D341Med (cell line): ENCODE data around the gene LST1.

Source experiments
- DNase-seq: peaks from one replicate; pipeline ENCODE4 v3.0.0; 2012; ENCODE audit warnings: low spot score

LST1 gene

DNA sequence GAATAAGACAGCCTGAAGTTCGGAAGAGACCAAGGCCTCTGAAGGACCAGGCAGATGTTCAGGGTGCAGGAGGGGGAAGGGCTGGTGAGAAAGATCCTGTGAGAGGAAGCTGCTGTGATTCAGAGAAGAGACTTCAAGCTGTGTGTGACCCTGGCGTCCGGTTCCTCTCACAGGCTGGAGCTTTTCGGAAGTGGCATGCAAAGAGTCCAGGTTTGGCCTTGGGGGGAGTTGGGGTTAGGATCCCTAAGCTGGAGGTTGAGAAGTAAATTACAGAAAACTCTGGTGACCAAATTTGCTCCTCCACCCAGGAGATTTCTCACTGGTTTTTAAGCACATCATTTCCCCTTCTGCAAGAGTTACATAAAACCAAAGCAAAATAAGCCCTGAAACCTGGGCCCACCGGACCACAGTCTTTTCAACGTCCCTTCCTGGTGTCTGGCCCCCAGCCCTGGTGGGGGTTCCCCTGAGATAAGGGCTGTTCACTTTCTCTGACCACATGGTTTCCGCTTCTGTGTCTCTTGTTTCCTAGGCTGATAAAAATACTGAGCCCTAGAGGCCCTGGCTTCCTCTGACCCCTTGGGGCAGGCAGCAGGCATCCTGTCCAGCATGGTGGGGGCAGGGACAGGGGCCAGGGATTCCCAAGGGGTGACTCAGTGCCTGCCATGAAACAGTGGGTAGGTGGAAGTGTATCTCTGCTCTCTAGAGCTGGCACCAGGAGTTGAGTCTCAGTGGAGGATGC, 25.9 kb upstream of the LST1 start:
- DNase-seq = no peak

- DNase-seq = no peak
These were observed 25.4 kb upstream of the LST1 start for GRCh38 chr6:31560697-31561058.

DNA sequence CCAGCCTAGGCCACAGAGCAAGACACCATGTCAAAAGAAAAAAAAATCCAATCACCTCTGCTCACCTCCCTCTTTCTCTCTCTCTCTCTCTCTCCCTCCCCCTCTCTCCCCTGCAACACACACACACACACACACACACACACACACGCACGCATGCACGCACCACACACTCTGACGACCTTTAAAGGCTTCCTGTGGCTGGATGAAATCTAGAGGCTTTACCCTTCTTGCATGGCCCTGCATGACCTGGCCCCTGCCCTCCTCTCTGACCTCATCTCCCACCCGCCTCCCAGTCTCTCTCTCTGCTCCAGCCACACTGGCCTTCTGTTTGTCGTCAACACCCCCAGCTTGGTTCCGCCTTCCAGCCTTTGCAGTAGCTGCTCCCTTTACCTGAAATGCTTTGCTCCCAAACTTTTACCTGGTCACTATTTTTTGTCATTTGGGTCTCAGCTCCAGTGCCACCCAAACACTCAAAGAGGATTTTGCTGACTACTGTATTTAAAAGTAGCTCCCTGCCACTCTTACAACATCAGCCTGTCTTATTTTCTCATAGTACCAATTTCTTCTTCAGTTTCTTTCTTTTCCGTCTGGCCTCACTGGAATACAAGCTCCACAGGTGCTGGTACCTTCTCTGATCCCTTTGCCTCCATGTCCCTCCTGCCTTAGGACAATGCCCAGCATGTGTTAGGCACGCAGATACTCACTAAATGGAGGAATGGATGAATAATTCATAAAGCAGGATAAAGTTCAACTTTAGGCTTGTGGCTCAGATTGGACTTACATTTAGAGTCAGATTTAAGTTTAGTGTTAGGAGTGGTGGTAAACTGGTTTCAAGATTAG, 18.3 kb upstream of the LST1 start:
- no peak for DNase-seq

- no peak for DNase-seq
These were observed 17.5 kb upstream of the LST1 start for GRCh38 chr6:31568537-31568961.

DNA sequence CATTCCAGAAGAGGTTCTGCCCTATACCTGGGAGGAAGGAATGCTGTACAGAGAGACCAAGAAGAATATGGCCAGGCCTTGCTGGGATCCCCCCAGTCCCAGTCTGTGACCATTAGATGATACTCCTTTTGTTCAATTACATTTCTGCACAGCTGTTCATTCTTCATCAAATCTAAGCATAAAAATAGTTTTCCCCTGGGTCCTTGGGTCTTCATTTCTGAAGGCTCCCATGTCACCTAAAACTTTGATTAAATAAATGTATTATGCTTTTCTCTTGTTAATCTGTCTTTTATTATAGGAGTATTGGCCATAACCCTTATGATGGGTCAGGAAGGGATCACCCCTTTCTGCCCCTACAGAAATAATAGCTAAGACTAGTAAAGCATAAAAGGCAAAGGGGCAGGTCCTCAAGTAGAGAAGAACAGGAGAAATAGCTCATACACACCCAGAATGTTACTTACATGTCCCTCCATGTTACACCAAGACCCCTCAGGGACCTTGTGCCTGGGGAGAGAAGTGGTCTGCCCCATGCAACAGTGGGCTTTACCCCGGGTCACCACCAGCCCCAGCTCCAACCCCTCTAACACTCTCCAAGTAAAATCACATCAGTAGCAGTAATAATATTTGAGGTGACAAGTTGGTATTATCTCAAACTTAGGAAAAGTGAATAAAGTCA, 16.1 kb upstream of the LST1 start:
- DNase-seq = no peak

DNA sequence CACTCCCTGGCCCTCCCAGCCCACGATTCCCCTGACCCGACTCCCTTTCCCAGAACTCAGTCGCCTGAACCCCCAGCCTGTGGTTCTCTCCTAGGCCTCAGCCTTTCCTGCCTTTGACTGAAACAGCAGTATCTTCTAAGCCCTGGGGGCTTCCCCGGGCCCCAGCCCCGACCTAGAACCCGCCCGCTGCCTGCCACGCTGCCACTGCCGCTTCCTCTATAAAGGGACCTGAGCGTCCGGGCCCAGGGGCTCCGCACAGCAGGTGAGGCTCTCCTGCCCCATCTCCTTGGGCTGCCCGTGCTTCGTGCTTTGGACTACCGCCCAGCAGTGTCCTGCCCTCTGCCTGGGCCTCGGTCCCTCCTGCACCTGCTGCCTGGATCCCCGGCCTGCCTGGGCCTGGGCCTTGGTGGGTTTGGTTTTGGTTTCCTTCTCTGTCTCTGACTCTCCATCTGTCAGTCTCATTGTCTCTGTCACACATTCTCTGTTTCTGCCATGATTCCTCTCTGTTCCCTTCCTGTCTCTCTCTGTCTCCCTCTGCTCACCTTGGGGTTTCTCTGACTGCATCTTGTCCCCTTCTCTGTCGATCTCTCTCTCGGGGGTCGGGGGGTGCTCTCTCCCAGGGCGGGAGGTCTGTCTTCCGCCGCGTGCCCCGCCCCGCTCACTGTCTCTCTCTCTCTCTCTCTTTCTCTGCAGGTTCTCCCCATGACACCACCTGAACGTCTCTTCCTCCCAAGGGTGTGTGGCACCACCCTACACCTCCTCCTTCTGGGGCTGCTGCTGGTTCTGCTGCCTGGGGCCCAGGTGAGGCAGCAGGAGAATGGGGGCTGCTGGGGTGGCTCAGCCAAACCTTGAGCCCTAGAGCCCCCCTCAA, 13.8 kb upstream of the LST1 start, which contains the start of gene LTA:
Gene LTA, plus strand, starts transcription at position 249 of the 871 bp plus-strand sequence. Its CDS starts 454 bp downstream, at position 703.
- DNase-seq = no peak

DNA sequence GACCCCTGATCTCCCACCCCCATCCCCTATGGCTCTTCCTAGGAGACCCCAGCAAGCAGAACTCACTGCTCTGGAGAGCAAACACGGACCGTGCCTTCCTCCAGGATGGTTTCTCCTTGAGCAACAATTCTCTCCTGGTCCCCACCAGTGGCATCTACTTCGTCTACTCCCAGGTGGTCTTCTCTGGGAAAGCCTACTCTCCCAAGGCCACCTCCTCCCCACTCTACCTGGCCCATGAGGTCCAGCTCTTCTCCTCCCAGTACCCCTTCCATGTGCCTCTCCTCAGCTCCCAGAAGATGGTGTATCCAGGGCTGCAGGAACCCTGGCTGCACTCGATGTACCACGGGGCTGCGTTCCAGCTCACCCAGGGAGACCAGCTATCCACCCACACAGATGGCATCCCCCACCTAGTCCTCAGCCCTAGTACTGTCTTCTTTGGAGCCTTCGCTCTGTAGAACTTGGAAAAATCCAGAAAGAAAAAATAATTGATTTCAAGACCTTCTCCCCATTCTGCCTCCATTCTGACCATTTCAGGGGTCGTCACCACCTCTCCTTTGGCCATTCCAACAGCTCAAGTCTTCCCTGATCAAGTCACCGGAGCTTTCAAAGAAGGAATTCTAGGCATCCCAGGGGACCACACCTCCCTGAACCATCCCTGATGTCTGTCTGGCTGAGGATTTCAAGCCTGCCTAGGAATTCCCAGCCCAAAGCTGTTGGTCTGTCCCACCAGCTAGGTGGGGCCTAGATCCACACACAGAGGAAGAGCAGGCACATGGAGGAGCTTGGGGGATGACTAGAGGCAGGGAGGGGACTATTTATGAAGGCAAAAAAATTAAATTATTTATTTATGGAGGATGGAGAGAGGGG, 12.6 kb upstream of the LST1 start:
- DNase-seq = no peak

DNA sequence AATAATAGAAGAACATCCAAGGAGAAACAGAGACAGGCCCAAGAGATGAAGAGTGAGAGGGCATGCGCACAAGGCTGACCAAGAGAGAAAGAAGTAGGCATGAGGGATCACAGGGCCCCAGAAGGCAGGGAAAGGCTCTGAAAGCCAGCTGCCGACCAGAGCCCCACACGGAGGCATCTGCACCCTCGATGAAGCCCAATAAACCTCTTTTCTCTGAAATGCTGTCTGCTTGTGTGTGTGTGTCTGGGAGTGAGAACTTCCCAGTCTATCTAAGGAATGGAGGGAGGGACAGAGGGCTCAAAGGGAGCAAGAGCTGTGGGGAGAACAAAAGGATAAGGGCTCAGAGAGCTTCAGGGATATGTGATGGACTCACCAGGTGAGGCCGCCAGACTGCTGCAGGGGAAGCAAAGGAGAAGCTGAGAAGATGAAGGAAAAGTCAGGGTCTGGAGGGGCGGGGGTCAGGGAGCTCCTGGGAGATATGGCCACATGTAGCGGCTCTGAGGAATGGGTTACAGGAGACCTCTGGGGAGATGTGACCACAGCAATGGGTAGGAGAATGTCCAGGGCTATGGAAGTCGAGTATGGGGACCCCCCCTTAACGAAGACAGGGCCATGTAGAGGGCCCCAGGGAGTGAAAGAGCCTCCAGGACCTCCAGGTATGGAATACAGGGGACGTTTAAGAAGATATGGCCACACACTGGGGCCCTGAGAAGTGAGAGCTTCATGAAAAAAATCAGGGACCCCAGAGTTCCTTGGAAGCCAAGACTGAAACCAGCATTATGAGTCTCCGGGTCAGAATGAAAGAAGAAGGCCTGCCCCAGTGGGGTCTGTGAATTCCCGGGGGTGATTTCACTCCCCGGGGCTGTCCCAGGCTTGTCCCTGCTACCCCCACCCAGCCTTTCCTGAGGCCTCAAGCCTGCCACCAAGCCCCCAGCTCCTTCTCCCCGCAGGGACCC, 11.7 kb upstream of the LST1 start:
- no peak for DNase-seq

DNA sequence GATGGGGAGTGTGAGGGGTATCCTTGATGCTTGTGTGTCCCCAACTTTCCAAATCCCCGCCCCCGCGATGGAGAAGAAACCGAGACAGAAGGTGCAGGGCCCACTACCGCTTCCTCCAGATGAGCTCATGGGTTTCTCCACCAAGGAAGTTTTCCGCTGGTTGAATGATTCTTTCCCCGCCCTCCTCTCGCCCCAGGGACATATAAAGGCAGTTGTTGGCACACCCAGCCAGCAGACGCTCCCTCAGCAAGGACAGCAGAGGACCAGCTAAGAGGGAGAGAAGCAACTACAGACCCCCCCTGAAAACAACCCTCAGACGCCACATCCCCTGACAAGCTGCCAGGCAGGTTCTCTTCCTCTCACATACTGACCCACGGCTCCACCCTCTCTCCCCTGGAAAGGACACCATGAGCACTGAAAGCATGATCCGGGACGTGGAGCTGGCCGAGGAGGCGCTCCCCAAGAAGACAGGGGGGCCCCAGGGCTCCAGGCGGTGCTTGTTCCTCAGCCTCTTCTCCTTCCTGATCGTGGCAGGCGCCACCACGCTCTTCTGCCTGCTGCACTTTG, 10.7 kb upstream of the LST1 start, which contains the start of gene TNF:
Gene TNF, plus strand, starts transcription at position 231 of the 567 bp plus-strand sequence. Its CDS starts 177 bp downstream, at position 408.
- DNase-seq = no peak

GRCh38 chr6:31575952-31576685, 10.0 kb upstream of the LST1 start:
- DNase-seq = no peak

DNA sequence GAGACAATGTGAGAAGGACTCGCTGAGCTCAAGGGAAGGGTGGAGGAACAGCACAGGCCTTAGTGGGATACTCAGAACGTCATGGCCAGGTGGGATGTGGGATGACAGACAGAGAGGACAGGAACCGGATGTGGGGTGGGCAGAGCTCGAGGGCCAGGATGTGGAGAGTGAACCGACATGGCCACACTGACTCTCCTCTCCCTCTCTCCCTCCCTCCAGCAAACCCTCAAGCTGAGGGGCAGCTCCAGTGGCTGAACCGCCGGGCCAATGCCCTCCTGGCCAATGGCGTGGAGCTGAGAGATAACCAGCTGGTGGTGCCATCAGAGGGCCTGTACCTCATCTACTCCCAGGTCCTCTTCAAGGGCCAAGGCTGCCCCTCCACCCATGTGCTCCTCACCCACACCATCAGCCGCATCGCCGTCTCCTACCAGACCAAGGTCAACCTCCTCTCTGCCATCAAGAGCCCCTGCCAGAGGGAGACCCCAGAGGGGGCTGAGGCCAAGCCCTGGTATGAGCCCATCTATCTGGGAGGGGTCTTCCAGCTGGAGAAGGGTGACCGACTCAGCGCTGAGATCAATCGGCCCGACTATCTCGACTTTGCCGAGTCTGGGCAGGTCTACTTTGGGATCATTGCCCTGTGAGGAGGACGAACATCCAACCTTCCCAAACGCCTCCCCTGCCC, 9.0 kb upstream of the LST1 start:
- no peak for DNase-seq

DNA sequence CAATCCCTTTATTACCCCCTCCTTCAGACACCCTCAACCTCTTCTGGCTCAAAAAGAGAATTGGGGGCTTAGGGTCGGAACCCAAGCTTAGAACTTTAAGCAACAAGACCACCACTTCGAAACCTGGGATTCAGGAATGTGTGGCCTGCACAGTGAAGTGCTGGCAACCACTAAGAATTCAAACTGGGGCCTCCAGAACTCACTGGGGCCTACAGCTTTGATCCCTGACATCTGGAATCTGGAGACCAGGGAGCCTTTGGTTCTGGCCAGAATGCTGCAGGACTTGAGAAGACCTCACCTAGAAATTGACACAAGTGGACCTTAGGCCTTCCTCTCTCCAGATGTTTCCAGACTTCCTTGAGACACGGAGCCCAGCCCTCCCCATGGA, 8.5 kb upstream of the LST1 start:
- no peak for DNase-seq

DNA sequence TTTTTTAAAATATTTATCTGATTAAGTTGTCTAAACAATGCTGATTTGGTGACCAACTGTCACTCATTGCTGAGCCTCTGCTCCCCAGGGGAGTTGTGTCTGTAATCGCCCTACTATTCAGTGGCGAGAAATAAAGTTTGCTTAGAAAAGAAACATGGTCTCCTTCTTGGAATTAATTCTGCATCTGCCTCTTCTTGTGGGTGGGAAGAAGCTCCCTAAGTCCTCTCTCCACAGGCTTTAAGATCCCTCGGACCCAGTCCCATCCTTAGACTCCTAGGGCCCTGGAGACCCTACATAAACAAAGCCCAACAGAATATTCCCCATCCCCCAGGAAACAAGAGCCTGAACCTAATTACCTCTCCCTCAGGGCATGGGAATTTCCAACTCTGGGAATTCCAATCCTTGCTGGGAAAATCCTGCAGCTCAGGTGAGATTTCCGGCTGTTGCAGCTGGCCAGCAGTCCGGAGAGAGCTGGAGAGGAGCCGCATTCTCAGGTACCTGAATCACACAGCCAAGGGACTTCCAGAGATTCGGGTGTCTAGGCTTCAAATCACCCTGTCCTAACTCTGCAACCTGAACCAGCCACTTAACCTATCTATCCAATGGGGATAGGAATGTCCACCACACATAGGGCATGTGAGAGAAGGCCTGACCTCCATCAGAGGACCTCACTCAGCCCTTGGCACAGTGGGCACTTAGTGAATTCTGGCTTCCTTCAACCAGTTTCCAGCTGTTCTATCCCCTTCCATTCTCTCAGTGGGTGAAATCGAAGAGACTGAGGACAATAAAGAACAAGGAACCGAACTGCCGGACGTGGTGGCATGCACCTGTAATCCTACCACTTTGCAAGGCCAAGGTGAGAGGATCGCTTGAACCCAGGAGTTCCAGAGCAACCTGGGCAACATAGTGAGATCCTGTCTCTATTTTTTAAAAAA, 7.6 kb upstream of the LST1 start:
- DNase-seq = no peak

GRCh38 chr6:31579119-31579505, 7.0 kb upstream of the LST1 start:
- no peak for DNase-seq

DNA sequence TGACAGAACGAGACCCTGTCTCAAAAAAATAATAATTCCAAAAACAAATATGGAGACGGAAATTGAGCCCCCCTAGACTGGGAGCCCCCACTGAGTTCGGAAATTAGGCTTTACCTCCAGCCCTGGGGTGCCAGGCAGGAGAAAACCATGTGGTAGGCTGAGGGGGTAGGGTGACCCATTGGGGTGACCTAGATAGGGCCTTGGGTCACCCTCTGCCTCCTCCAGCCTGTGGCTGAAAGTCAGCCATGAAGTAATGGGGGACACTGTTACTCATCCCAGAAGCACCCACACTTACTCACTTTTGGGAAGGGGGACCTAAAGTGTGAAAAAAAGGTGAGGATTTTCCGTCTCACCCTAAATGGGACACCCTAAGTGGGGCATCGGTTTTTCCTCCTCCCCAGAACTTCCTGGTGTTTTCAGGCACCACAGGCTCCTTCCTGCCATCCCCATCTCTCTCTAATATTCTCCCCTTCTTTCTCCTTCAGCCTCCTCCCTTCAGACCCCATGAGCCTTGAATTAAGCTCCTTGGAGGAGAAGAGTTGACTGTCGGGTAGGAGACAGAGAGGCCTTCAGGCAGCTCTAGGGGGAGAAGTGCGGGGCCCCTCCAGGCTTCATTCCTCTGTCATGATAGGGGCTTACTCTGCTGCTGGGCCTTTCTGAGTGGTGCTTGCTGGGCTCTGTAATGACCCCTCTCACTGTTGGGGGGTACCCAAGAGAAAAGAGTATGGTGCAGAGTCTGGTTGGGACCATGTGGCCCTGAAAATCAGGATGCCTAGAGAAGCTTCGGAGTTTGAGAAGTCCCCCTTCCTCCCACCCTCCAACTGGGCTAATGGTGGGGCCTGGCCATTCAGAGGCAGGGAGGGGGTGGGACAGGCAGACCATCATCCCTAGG, 6.3 kb upstream of the LST1 start:
- no peak for DNase-seq

- no peak for DNase-seq
These were observed 5.7 kb upstream of the LST1 start for GRCh38 chr6:31580438-31580740.
